Rectal smooth muscle tissue (tissue), 1 donor: ENCODE results near the gene SLC38A1.
A peak's percentile ranks its signal among the peaks of the same experiment; 100 is the strongest.
"Not testable (repeated sequence)": the region's sequence is repeated elsewhere in the genome, so short reads cannot be mapped to it uniquely, and the experiment has no call there.

Experiments used
- H3K27ac ChIP-seq: one replicate; pipeline ENCODE4 v1.7.0; 2013; ENCODE audit warnings: low read depth, low read length, inconsistent platforms
- H3K27me3 ChIP-seq: one replicate; pipeline ENCODE4 v1.7.0; 2013; ENCODE audit warnings: low read length; ENCODE audit not compliant: control insufficient read depth, insufficient read depth
- H3K36me3 ChIP-seq: one replicate; pipeline ENCODE4 v1.7.0; 2013; ENCODE audit warnings: low read length; ENCODE audit not compliant: control insufficient read depth, insufficient read depth
- H3K4me1 ChIP-seq: one replicate; pipeline ENCODE4 v1.7.0; 2013; ENCODE audit warnings: low read length; ENCODE audit not compliant: control insufficient read depth, insufficient read depth
- H3K4me3 ChIP-seq: one replicate; pipeline ENCODE4 v1.7.0; 2013; ENCODE audit warnings: low read length
- H3K9ac ChIP-seq: one replicate; pipeline ENCODE4 v1.7.0; 2013; ENCODE audit warnings: low read length

Gene SLC38A1

GRCh38 chr12:46268583-46269428, at the start of gene SLC38A1:
Gene SLC38A1 (minus strand): TSS chr12:46269043. CDS start chr12:46239800, 29,243 bp downstream.
- peak within 1 kb of the TSS; percentile 79 for H3K9ac ChIP-seq
- H3K27ac ChIP-seq = peak within 1 kb of the TSS; percentile 86
- H3K27me3 ChIP-seq = no peaks in the 10 kb centered on the region
- H3K4me1 ChIP-seq = peaks cover 9% of the 10 kb centered on the region
- H3K36me3 ChIP-seq = no peaks in the 10 kb centered on the region
- peak within 1 kb of the TSS; percentile 94 for H3K4me3 ChIP-seq

GRCh38 chr12:46318037-46318436, 49.2 kb upstream of the SLC38A1 start:
- H3K4me1 ChIP-seq = no peaks in the 10 kb centered on the region
- H3K27ac ChIP-seq = no peak overlapping the region
- H3K27me3 ChIP-seq = no peaks in the 10 kb centered on the region
- H3K9ac ChIP-seq = no peak overlapping the region
- no peaks in the 10 kb centered on the region for H3K36me3 ChIP-seq
- H3K4me3 ChIP-seq = no peak overlapping the region

- peaks cover 8% of the 10 kb centered on the region for H3K4me1 ChIP-seq
- H3K36me3 ChIP-seq = no peaks in the 10 kb centered on the region
- peak overlapping the region; percentile 3 for H3K27ac ChIP-seq
- H3K4me3 ChIP-seq = no peak overlapping the region
- no peak overlapping the region for H3K9ac ChIP-seq
- H3K27me3 ChIP-seq = no peaks in the 10 kb centered on the region
These were observed 35.2 kb upstream of the SLC38A1 start for GRCh38 chr12:46304070-46304469.

GRCh38 chr12:46303039-46303666, 34.3 kb upstream of the SLC38A1 start:
- Histone ChIP-seq H3K27ac (no peak overlapping the region), H3K36me3 (no peaks in the 10 kb centered on the region), H3K27me3 (no peaks in the 10 kb centered on the region), H3K4me3 (no peak overlapping the region), H3K9ac (no peak overlapping the region), H3K4me1 (peaks cover 8% of the 10 kb centered on the region)

- H3K4me1 ChIP-seq = peaks cover 8% of the 10 kb centered on the region
- H3K27ac ChIP-seq = no peak overlapping the region
- no peaks in the 10 kb centered on the region for H3K27me3 ChIP-seq
- no peak overlapping the region for H3K9ac ChIP-seq
- no peak overlapping the region for H3K4me3 ChIP-seq
- no peaks in the 10 kb centered on the region for H3K36me3 ChIP-seq
These were observed 32.1 kb upstream of the SLC38A1 start for GRCh38 chr12:46300910-46301309.

GRCh38 chr12:46299851-46300250, 31.0 kb upstream of the SLC38A1 start:
- Histone ChIP-seq H3K27me3 (no peaks in the 10 kb centered on the region), H3K4me1 (peaks cover 8% of the 10 kb centered on the region), H3K36me3 (no peaks in the 10 kb centered on the region), H3K27ac (no peak overlapping the region), H3K4me3 (no peak overlapping the region), H3K9ac (no peak overlapping the region)

GRCh38 chr12:46298261-46298660, 29.4 kb upstream of the SLC38A1 start:
- Histone ChIP-seq H3K27ac (no peak overlapping the region), H3K4me3 (no peak overlapping the region), H3K4me1 (no peaks in the 10 kb centered on the region), H3K9ac (no peak overlapping the region), H3K36me3 (no peaks in the 10 kb centered on the region), H3K27me3 (no peaks in the 10 kb centered on the region)

- H3K27ac ChIP-seq = no peak overlapping the region
- H3K4me3 ChIP-seq = no peak overlapping the region
- no peaks in the 10 kb centered on the region for H3K4me1 ChIP-seq
- H3K27me3 ChIP-seq = no peaks in the 10 kb centered on the region
- H3K9ac ChIP-seq = no peak overlapping the region
- H3K36me3 ChIP-seq = no peaks in the 10 kb centered on the region
These were observed 28.0 kb upstream of the SLC38A1 start for GRCh38 chr12:46296822-46297221.

- Histone ChIP-seq H3K4me1 (no peaks in the 10 kb centered on the region), H3K36me3 (no peaks in the 10 kb centered on the region), H3K27ac (no peak overlapping the region), H3K9ac (no peak overlapping the region), H3K27me3 (no peaks in the 10 kb centered on the region), H3K4me3 (no peak overlapping the region)
These were observed 24.0 kb upstream of the SLC38A1 start for GRCh38 chr12:46292754-46293402.

GRCh38 chr12:46291953-46292352, 23.1 kb upstream of the SLC38A1 start:
- not testable (repeated sequence) for H3K27me3 ChIP-seq, H3K27ac ChIP-seq, H3K4me3 ChIP-seq, H3K9ac ChIP-seq, H3K4me1 ChIP-seq, H3K36me3 ChIP-seq

- not testable (repeated sequence) for H3K36me3 ChIP-seq, H3K4me3 ChIP-seq, H3K27me3 ChIP-seq, H3K9ac ChIP-seq, H3K4me1 ChIP-seq, H3K27ac ChIP-seq
These were observed 16.3 kb upstream of the SLC38A1 start for GRCh38 chr12:46285177-46285576.

GRCh38 chr12:46282829-46283228, 14.0 kb upstream of the SLC38A1 start:
- no peak overlapping the region for H3K27ac ChIP-seq
- no peak overlapping the region for H3K9ac ChIP-seq
- H3K36me3 ChIP-seq = no peaks in the 10 kb centered on the region
- H3K4me3 ChIP-seq = no peak overlapping the region
- H3K4me1 ChIP-seq = no peaks in the 10 kb centered on the region
- no peaks in the 10 kb centered on the region for H3K27me3 ChIP-seq
